ENCODE data around the gene TRA2A. TPM values are rescaled to one million over a fixed set of nuclear protein-coding genes. Genes with fewer than 3 reads are reported as not detected.
"Not testable (repeated sequence)": the region's sequence is repeated elsewhere in the genome, so short reads cannot be mapped to it uniquely, and the experiment has no call there.

The TRA2A gene
- total RNA-seq, 2 donors from 2014 or later = 26.2 to 35.6 TPM

- Histone ChIP-seq H3K36me3 (replicated peaks in 1 of 2; ENCODE audit: insufficient read depth in 1 of 2, low read depth in 2 of 2) (no peaks in the 10 kb centered on the region), H3K27ac (peak overlapping the region in 3 of 4 donors; percentile 93 to 98 (median 97)), H3K4me3 (peak overlapping the region; percentile 81 to 91), H3K9me3 (no peaks in the 10 kb centered on the region), H3K27me3 (no peaks in the 10 kb centered on the region), H3K4me1 (peaks cover 47% of the 10 kb centered on the region)
- intact Hi-C loops (cut with DNase I) = no loop called here
- DNase-seq = peak in 2 of 4 donors; percentile 35 to 40
- TF ChIP-seq POLR2A (IDR thresholded peaks at IDR 0.05) (no peak), CTCF (IDR thresholded peaks at IDR 0.05) (peak in 2 of 7 experiments; percentile 8 to 15)
- 1% methylated on average over 8 of the region's 8 CpGs for WGBS, 2 donors
- ATAC-seq = peak; percentile 14
Measured at GRCh38 chr7:23530405-23530804, 1.4 kb downstream of the TRA2A start.

- H3K36me3 ChIP-seq (replicated peaks in 1 of 2; ENCODE audit: insufficient read depth in 1 of 2, low read depth in 2 of 2) = no peaks in the 10 kb centered on the region
- no peaks in the 10 kb centered on the region for H3K9me3 ChIP-seq
- no peak overlapping the region for H3K27ac ChIP-seq
- TF ChIP-seq POLR2A (IDR thresholded peaks at IDR 0.05) (no peak), CTCF (IDR thresholded peaks at IDR 0.05) (no peak)
- H3K4me3 ChIP-seq = no peak overlapping the region
- 81% methylated on average over 18 of the region's 18 CpGs for WGBS, 2 donors
- intact Hi-C loops (cut with DNase I) = no loop called here
- no peaks in the 10 kb centered on the region for H3K27me3 ChIP-seq
- H3K4me1 ChIP-seq = peaks cover 57% of the 10 kb centered on the region
- DNase-seq (no peak), ATAC-seq (no peak)
Measured at GRCh38 chr7:23529262-23529859, 2.4 kb downstream of the TRA2A start.

GRCh38 chr7:23525611-23526010, 6.2 kb downstream of the TRA2A start:
- H3K9me3 ChIP-seq; H3K4me3 ChIP-seq; ATAC-seq; H3K27me3 ChIP-seq; intact Hi-C loops (cut with DNase I); H3K36me3 ChIP-seq (replicated peaks in 1 of 2; ENCODE audit: insufficient read depth in 1 of 2, low read depth in 2 of 2): not testable (repeated sequence)
- peak in 2 of 4 donors; percentile 8 to 20 for DNase-seq
- WGBS, 2 donors = 44 to 60% methylated on average over 7 of the region's 7 CpGs
- Histone ChIP-seq H3K27ac (peak overlapping the region in 1 of 4 donors; percentile 13), H3K4me1 (peaks cover 70% of the 10 kb centered on the region)

GRCh38 chr7:23524473-23524872, 7.3 kb downstream of the TRA2A start:
- Histone ChIP-seq H3K27me3 (no peaks in the 10 kb centered on the region), H3K4me1 (peaks cover 63% of the 10 kb centered on the region), H3K4me3 (no peak overlapping the region), H3K27ac (no peak overlapping the region), H3K36me3 (replicated peaks in 1 of 2; ENCODE audit: insufficient read depth in 1 of 2, low read depth in 2 of 2) (peaks cover 0 to 5% of the 10 kb centered on the region in 2 donors), H3K9me3 (no peaks in the 10 kb centered on the region)
- WGBS, 2 donors = 95 to 99% methylated on average over 7 of the region's 7 CpGs
- no peak for ATAC-seq
- intact Hi-C loops (cut with DNase I) = no loop called here
- TF ChIP-seq CTCF (IDR thresholded peaks at IDR 0.05) (no peak), POLR2A (IDR thresholded peaks at IDR 0.05) (no peak)
- DNase-seq = no peak

- TF ChIP-seq CTCF (IDR thresholded peaks at IDR 0.05) = no peak
- TF ChIP-seq POLR2A (IDR thresholded peaks at IDR 0.05) = no peak
- Histone ChIP-seq H3K36me3 (replicated peaks in 1 of 2; ENCODE audit: insufficient read depth in 1 of 2, low read depth in 2 of 2) (peaks cover 7 to 10% of the 10 kb centered on the region in 2 donors), H3K4me3 (no peak overlapping the region), H3K27me3 (no peaks in the 10 kb centered on the region), H3K9me3 (no peaks in the 10 kb centered on the region), H3K4me1 (peaks cover 54% of the 10 kb centered on the region), H3K27ac (no peak overlapping the region)
- intact Hi-C loops (cut with DNase I) = no loop called here
- WGBS, 2 donors = 24 to 35% methylated on average over 2 of the region's 2 CpGs
- no peak for DNase-seq
- ATAC-seq = no peak
Measured at GRCh38 chr7:23523486-23524075, 8.2 kb downstream of the TRA2A start.
